IMR-90 (cell line): ENCODE measurements around the gene PHC1. TPM values are rescaled to one million over a fixed set of nuclear protein-coding genes. Genes with fewer than 3 reads are reported as not detected.

Experiments
- ATAC-seq: fragments of 200-7000 bp; cut with Tn5 transposase; 2 replicates; pipeline ENCODE4 v1.9.1; 2020; ENCODE audit warnings: low read depth, mild to moderate bottlenecking, moderate library complexity
- BruUV-seq: library from RNA; stranded (reverse); fragments of 400-500 nt; replicated peaks from 2 replicates; lab custom pipeline; 2021; lab: Mats Ljungman, UMichigan
- CTCF ChIA-PET: fragments of 300-600 bp; formaldehyde crosslinking; extraction: SDS; loops from one replicate; lab custom pipeline; 2021; ENCODE audit warnings: antibody characterized with exemption; lab: Yijun Ruan, JAX
- POLR2A ChIA-PET: fragments of 300-600 bp; sonication (Branson Sonifier 250); formaldehyde crosslinking; loops from one replicate; lab custom pipeline; 2022; ENCODE audit warnings: antibody characterized with exemption; ENCODE audit not compliant: unreplicated experiment; lab: Charles Lee
- DNase-seq: peaks from one replicate; pipeline ENCODE4 v3.0.0; 2013
- H2AFZ ChIP-seq: replicated peaks from 2 replicates; pipeline ENCODE3; 2013; ENCODE audit warnings: low read length, mild to moderate bottlenecking; ENCODE audit not compliant: poor library complexity
- H2AK5ac ChIP-seq: 2 replicates; pipeline ENCODE4 v1.6.1; 2013; ENCODE audit warnings: low read depth, low read length, inconsistent platforms
- H2AK9ac ChIP-seq: replicated peaks from 2 replicates; pipeline ENCODE3; 2013; ENCODE audit warnings: mild to moderate bottlenecking, low read depth, low read length, moderate library complexity; ENCODE audit not compliant: poor library complexity
- H2BK120ac ChIP-seq: 2 replicates; pipeline ENCODE4 v1.6.1; 2013; ENCODE audit warnings: low read depth, low read length, inconsistent platforms
- H2BK15ac ChIP-seq: 3 replicates; pipeline ENCODE4 v1.6.1; 2013; ENCODE audit warnings: low read depth, low read length, inconsistent platforms
- H2BK20ac ChIP-seq: 2 replicates; pipeline ENCODE4 v1.6.1; 2013; ENCODE audit warnings: low read depth, mild to moderate bottlenecking, inconsistent platforms, low read length, moderate library complexity
- H2BK5ac ChIP-seq: 2 replicates; pipeline ENCODE4 v1.6.1; 2013; ENCODE audit warnings: mild to moderate bottlenecking, low read depth, low read length, inconsistent platforms; ENCODE audit not compliant: poor library complexity, severe bottlenecking
- H3K14ac ChIP-seq: replicated peaks from 2 replicates; pipeline ENCODE4 v1.6.1; 2013; ENCODE audit warnings: low read depth, low read length, inconsistent platforms
- H3K18ac ChIP-seq: 2 replicates; pipeline ENCODE4 v1.6.1; 2013; ENCODE audit warnings: low read depth, low read length, control low read depth
- H3K23ac ChIP-seq: 2 replicates; pipeline ENCODE4 v1.6.1; 2013; ENCODE audit warnings: low read depth, low read length, inconsistent platforms
- H3K27ac ChIP-seq: 2 replicates; pipeline ENCODE4 v1.5.1; 2013; ENCODE audit warnings: mild to moderate bottlenecking, control low read depth, low read length; ENCODE audit not compliant: insufficient read depth
- H3K27me3 ChIP-seq: 2 replicates; pipeline ENCODE4 v1.6.1; 2013; ENCODE audit warnings: low read length; ENCODE audit not compliant: control insufficient read depth, insufficient read depth
- H3K36me3 ChIP-seq: 2 replicates; pipeline ENCODE4 v1.6.1; 2013; ENCODE audit warnings: low read length, mixed read lengths; ENCODE audit not compliant: control insufficient read depth, insufficient read depth
- H3K4ac ChIP-seq: 2 replicates; pipeline ENCODE4 v1.6.1; 2013; ENCODE audit warnings: low read depth, low read length, inconsistent platforms
- H3K4me1 ChIP-seq: 2 replicates; pipeline ENCODE4 v1.6.1; 2013; ENCODE audit warnings: low read length, mixed read lengths; ENCODE audit not compliant: control insufficient read depth, insufficient read depth
- H3K4me2 ChIP-seq: 2 replicates; pipeline ENCODE4 v1.6.1; 2013; ENCODE audit warnings: low read depth, mild to moderate bottlenecking, control low read depth, low read length, moderate library complexity
- H3K4me3 ChIP-seq: 2 replicates; pipeline ENCODE4 v1.5.1; 2013; ENCODE audit warnings: low read depth, mild to moderate bottlenecking, control low read depth, low read length, moderate library complexity; ENCODE audit not compliant: insufficient read depth
- H3K56ac ChIP-seq: 2 replicates; pipeline ENCODE4 v1.6.1; 2013; ENCODE audit warnings: low read length, inconsistent platforms; ENCODE audit not compliant: insufficient read depth; ENCODE audit errors: extremely low read depth
- H3K79me1 ChIP-seq, 2 experiments: 2 replicates each; pipeline ENCODE4 v1.6.1; 2013; ENCODE audit warnings: low read length in 2 of 2, inconsistent platforms in 1 of 2, low read depth in 1 of 2
- H3K9ac ChIP-seq: 2 replicates; pipeline ENCODE4 v1.6.1; 2013; ENCODE audit warnings: low read depth, low read length, control low read depth
- H3K9me1 ChIP-seq: 2 replicates; pipeline ENCODE4 v1.6.1; 2013; ENCODE audit warnings: low read length, inconsistent platforms; ENCODE audit not compliant: insufficient read depth
- H3K9me3 ChIP-seq: 2 replicates; pipeline ENCODE4 v1.6.1; 2013; ENCODE audit warnings: low read length; ENCODE audit not compliant: control insufficient read depth, insufficient read depth
- H4K20me1 ChIP-seq: 2 replicates; pipeline ENCODE4 v1.6.1; 2013; ENCODE audit warnings: low read length, inconsistent platforms; ENCODE audit not compliant: insufficient read depth
- H4K5ac ChIP-seq: 2 replicates; pipeline ENCODE4 v1.6.1; 2013; ENCODE audit warnings: mild to moderate bottlenecking, low read depth, low read length, control low read depth
- H4K8ac ChIP-seq, 2 experiments: 2 replicates each; pipeline ENCODE4 v1.6.1; 2013; ENCODE audit warnings: low read depth in 2 of 2, low read length in 2 of 2, control low read depth in 1 of 2, inconsistent platforms in 1 of 2
- H4K91ac ChIP-seq: 2 replicates; pipeline ENCODE4 v1.6.1; 2013; ENCODE audit warnings: low read depth, low read length, inconsistent platforms; ENCODE audit not compliant: insufficient read depth
- BHLHE40 ChIP-seq: fragments of 150-350 bp; IDR thresholded peaks from 2 replicates; pipeline ENCODE4 v1.6.1; 2016; ENCODE audit warnings: mild to moderate bottlenecking, low read depth, low read length
- CEBPB ChIP-seq: IDR thresholded peaks from 2 replicates; pipeline ENCODE4 v1.6.1; 2012; ENCODE audit warnings: low read depth, low read length, improper control_type of control experiment
- CHD1 ChIP-seq: IDR thresholded peaks from 2 replicates; pipeline ENCODE4 v1.6.1; 2012; ENCODE audit warnings: low read depth, low read length, improper control_type of control experiment
- CTCF ChIP-seq: conservative IDR thresholded peaks from 2 replicates; pipeline ENCODE4 v1.5.1; 2012; ENCODE audit warnings: mild to moderate bottlenecking, low read depth, low read length, improper control_type of control experiment
- FOS ChIP-seq: fragments of 150-350 bp; IDR thresholded peaks from 2 replicates; pipeline ENCODE4 v1.6.1; 2016; ENCODE audit warnings: low read depth, low read length
- MAFK ChIP-seq: IDR thresholded peaks from 2 replicates; pipeline ENCODE4 v1.6.1; 2012; ENCODE audit warnings: low read depth, low read length, improper control_type of control experiment
- MAZ ChIP-seq: IDR thresholded peaks from 2 replicates; pipeline ENCODE4 v1.6.1; 2012; ENCODE audit warnings: low read depth, mild to moderate bottlenecking, low read length, improper control_type of control experiment, moderate library complexity, borderline replicate concordance
- MXI1 ChIP-seq: IDR thresholded peaks from 2 replicates; pipeline ENCODE4 v1.6.1; 2012; ENCODE audit warnings: low read depth, mild to moderate bottlenecking, low read length, moderate library complexity, borderline replicate concordance
- NFE2L2 ChIP-seq: fragments of 150-350 bp; IDR thresholded peaks from 2 replicates; pipeline ENCODE4 v1.6.1; 2016; ENCODE audit warnings: low read depth, mild to moderate bottlenecking, low read length
- POLR2A ChIP-seq: IDR thresholded peaks from 2 replicates; pipeline ENCODE4 v1.6.1; 2012; ENCODE audit warnings: mild to moderate bottlenecking, low read depth, low read length
- RAD21 ChIP-seq: IDR thresholded peaks from 2 replicates; pipeline ENCODE4 v1.6.1; 2012; ENCODE audit warnings: low read length, improper control_type of control experiment
- RCOR1 ChIP-seq: IDR thresholded peaks from 2 replicates; pipeline ENCODE4 v1.6.1; 2012; ENCODE audit warnings: mild to moderate bottlenecking, low read length, improper control_type of control experiment; ENCODE audit not compliant: insufficient replicate concordance
- RFX5 ChIP-seq: IDR thresholded peaks from 2 replicates; pipeline ENCODE4 v1.8.0; 2012; ENCODE audit warnings: low read depth, mild to moderate bottlenecking, low read length, moderate library complexity
- SMC3 ChIP-seq: fragments of 150-350 bp; IDR thresholded peaks from 2 replicates; pipeline ENCODE4 v1.6.1; 2016; ENCODE audit warnings: low read depth, mild to moderate bottlenecking, antibody characterized with exemption, low read length, moderate library complexity
- USF2 ChIP-seq: fragments of 150-350 bp; IDR thresholded peaks from 2 replicates; pipeline ENCODE4 v1.6.1; 2017; ENCODE audit warnings: mild to moderate bottlenecking, antibody characterized with exemption, low read length, low read depth
- WGBS, 2 experiments: methylation state at CpG; one replicate each; pipeline versions ENCODE4 v1.1.5 to v1.1.7; 2013; ENCODE audit warnings: missing lambda C conversion rate in 2 of 2; ENCODE audit not compliant: insufficient read length in 1 of 2; ENCODE audit errors: extremely low coverage in 2 of 2; 5-methylcytosine and 5-hydroxymethylcytosine counted together
- dilution Hi-C: fragments of 300-500 bp; cut with HindIII; formaldehyde crosslinking; loops from one replicate; pipeline ENCODE4 v1.14.3; 2018; ENCODE audit warnings: low sequenced_read_pairs; ENCODE audit not compliant: unreplicated experiment
- in situ Hi-C: fragments of 300-500 bp; cut with MboI; formaldehyde crosslinking; loops from 3 replicates; pipeline ENCODE4 v1.14.3; 2019; ENCODE audit warnings: low sequenced_read_pairs, inconsistent platforms, mixed read lengths
- intact Hi-C: fragments of 100-400 bp; cut with micrococcal nuclease; formaldehyde crosslinking; loops from 2 replicates; pipeline ENCODE4 v1.10.0; 2022
- polyA plus RNA-seq, 3 experiments: library from polyadenylated mRNA; depleted of rRNA; stranded (reverse); fragments of >200 nt; gene quantifications; 2 replicates each; pipeline ENCODE4 v1.2.3, GENCODE V29; 2012; ENCODE audit warnings: low replicate concordance in 1 of 3
- total RNA-seq: library from RNA; depleted of rRNA; stranded (reverse); fragments of >200 nt; gene quantifications from 2 replicates; pipeline ENCODE4 v1.2.3, GENCODE V29; 2012
- TF ChIP-seq, protein P1 (sequence below): fragments of 150-350 bp; IDR thresholded peaks from 2 replicates; pipeline ENCODE4 v1.6.1; 2016; ENCODE audit warnings: low read depth, mild to moderate bottlenecking, low read length, moderate library complexity, borderline replicate concordance

The PHC1 gene
- total and polyA plus RNA-seq, 2 of the 4 experiments (the other 2 are of a cell fraction) = 9.1 to 23.1 TPM

DNA sequence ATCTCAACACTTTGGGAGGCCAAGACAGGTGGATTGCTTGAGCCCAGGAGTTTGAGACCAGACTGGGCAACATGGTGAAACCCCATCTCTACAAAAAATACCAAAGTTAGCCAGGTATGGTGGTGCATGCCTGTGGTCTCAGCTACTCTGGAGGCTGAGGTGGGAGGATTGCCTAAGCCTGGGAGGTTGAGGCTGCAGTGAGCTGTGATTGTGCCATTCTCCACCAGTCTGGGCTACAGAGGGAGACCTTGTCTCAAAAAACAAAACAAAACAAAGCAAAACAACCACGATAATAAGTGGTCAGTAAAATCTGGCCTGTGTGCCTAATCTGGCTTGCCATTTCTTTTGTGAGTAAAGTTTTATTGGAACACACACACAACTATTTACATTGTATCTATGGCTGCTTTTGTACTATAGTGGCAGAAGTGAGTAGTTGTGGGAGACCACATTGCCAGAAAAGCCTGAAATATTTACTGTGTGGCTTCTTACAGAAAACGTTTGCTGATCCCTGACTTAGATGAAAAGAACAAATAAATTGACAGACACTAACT, 55.6 kb downstream of the PHC1 start:
- no CpG with 5 or more reads among the region's 2 CpGs for WGBS, 2 experiments
- H3K4ac ChIP-seq = no peak overlapping the region
- H3K79me1 ChIP-seq = no peaks in the 10 kb centered on the region
- H4K20me1 ChIP-seq = no peaks in the 10 kb centered on the region
- no peak overlapping the region for H3K27ac ChIP-seq
- ChIA-PET CTCF (no interaction called here), POLR2A (no interaction called here)
- no peak for ATAC-seq
- no peak overlapping the region for H4K5ac ChIP-seq
- no peak overlapping the region for H3K56ac ChIP-seq
- H4K8ac ChIP-seq = no peak overlapping the region
- H3K14ac ChIP-seq = no peak overlapping the region
- DNase-seq = no peak
- H3K4me2 ChIP-seq = no peak overlapping the region
- TF ChIP-seq USF2 = no peak
- TF ChIP-seq POLR2A = no peak
- no peak for TF ChIP-seq MAZ
- no peak for TF ChIP-seq FOS
- TF ChIP-seq NFE2L2 = no peak
- TF ChIP-seq BHLHE40 = no peak
- no peak for TF ChIP-seq RCOR1
- no peak for TF ChIP-seq CTCF
- no peak for TF ChIP-seq MXI1
- TF ChIP-seq MAFK = no peak
- no peak for TF ChIP-seq RFX5
- TF ChIP-seq SMC3 = no peak
- TF ChIP-seq, protein P1, sequence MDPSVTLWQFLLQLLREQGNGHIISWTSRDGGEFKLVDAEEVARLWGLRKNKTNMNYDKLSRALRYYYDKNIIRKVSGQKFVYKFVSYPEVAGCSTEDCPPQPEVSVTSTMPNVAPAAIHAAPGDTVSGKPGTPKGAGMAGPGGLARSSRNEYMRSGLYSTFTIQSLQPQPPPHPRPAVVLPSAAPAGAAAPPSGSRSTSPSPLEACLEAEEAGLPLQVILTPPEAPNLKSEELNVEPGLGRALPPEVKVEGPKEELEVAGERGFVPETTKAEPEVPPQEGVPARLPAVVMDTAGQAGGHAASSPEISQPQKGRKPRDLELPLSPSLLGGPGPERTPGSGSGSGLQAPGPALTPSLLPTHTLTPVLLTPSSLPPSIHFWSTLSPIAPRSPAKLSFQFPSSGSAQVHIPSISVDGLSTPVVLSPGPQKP = no peak
- TF ChIP-seq RAD21 = no peak
- TF ChIP-seq CEBPB = no peak
- no peak for TF ChIP-seq CHD1
- no peak overlapping the region for H3K23ac ChIP-seq
- H3K36me3 ChIP-seq = no peaks in the 10 kb centered on the region
- no peak overlapping the region for H3K4me3 ChIP-seq
- no peak overlapping the region for H2AK5ac ChIP-seq
- H2BK5ac ChIP-seq = no peak overlapping the region
- no peak overlapping the region for H3K18ac ChIP-seq
- H2BK15ac ChIP-seq = no peak overlapping the region
- no peak overlapping the region for H3K9ac ChIP-seq
- in situ Hi-C loops (no loop called here), intact Hi-C loops (no loop called here), dilution Hi-C loops (no loop called here)
- no TSS peak for BruUV-seq
- no peak overlapping the region for H2AFZ ChIP-seq
- no peak overlapping the region for H2BK20ac ChIP-seq
- no peak overlapping the region for H4K91ac ChIP-seq
- H2AK9ac ChIP-seq = no peak overlapping the region
- H2BK120ac ChIP-seq = no peak overlapping the region
- peaks cover 8% of the 10 kb centered on the region for H3K9me3 ChIP-seq
- no peaks in the 10 kb centered on the region for H3K27me3 ChIP-seq
- H3K4me1 ChIP-seq = no peaks in the 10 kb centered on the region
- no peaks in the 10 kb centered on the region for H3K9me1 ChIP-seq
